Keratinocyte (primary cell): ENCODE data around the gene INCA1.

ENCODE experiments used
- CTCF ChIP-seq, 3 experiments: IDR thresholded peaks in 1 of 3; conservative IDR thresholded peaks in 1 of 3; optimal IDR thresholded peaks in 1 of 3; 2 replicates in 2 of 3; 3 replicates in 1 of 3; pipeline versions ENCODE3 to v1.5.1; 2011; ENCODE audit warnings: low read length in 3 of 3, mild to moderate bottlenecking in 3 of 3, moderate library complexity in 2 of 3, control low read depth in 1 of 3, inconsistent platforms in 1 of 3; ENCODE audit not compliant: insufficient read depth in 2 of 3; ENCODE audit errors: extremely low read depth in 1 of 3
- EZH2 ChIP-seq: IDR thresholded peaks from one replicate; pipeline ENCODE4 v1.6.1; 2012; ENCODE audit warnings: inconsistent platforms, mild to moderate bottlenecking, low read length, moderate library complexity

GRCh38 chr17:4938688-4939545 lies 58.4 kb downstream of the INCA1 start:
- TF ChIP-seq EZH2 = no peak
- TF ChIP-seq CTCF (optimal IDR thresholded peaks at IDR 0.05 in 1 of 3, IDR thresholded peaks at IDR 0.05 in 1 of 3, conservative IDR thresholded peaks at IDR 0.05 in 1 of 3; ENCODE audit: extremely low read depth in 1 of 3, insufficient read depth in 2 of 3, low read length in 3 of 3) = no peak
